Measurements from ENCODE around the gene DCHS1.
"Not testable (repeated sequence)": the region's sequence is repeated elsewhere in the genome, so short reads cannot be mapped to it uniquely, and the experiment has no call there.

DCHS1 gene, protein sequence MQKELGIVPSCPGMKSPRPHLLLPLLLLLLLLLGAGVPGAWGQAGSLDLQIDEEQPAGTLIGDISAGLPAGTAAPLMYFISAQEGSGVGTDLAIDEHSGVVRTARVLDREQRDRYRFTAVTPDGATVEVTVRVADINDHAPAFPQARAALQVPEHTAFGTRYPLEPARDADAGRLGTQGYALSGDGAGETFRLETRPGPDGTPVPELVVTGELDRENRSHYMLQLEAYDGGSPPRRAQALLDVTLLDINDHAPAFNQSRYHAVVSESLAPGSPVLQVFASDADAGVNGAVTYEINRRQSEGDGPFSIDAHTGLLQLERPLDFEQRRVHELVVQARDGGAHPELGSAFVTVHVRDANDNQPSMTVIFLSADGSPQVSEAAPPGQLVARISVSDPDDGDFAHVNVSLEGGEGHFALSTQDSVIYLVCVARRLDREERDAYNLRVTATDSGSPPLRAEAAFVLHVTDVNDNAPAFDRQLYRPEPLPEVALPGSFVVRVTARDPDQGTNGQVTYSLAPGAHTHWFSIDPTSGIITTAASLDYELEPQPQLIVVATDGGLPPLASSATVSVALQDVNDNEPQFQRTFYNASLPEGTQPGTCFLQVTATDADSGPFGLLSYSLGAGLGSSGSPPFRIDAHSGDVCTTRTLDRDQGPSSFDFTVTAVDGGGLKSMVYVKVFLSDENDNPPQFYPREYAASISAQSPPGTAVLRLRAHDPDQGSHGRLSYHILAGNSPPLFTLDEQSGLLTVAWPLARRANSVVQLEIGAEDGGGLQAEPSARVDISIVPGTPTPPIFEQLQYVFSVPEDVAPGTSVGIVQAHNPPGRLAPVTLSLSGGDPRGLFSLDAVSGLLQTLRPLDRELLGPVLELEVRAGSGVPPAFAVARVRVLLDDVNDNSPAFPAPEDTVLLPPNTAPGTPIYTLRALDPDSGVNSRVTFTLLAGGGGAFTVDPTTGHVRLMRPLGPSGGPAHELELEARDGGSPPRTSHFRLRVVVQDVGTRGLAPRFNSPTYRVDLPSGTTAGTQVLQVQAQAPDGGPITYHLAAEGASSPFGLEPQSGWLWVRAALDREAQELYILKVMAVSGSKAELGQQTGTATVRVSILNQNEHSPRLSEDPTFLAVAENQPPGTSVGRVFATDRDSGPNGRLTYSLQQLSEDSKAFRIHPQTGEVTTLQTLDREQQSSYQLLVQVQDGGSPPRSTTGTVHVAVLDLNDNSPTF (N-terminal part only)
- total RNA-seq: 0.43 to 2.2 (median 0.83) reads per million in 18 experiments

DNA sequence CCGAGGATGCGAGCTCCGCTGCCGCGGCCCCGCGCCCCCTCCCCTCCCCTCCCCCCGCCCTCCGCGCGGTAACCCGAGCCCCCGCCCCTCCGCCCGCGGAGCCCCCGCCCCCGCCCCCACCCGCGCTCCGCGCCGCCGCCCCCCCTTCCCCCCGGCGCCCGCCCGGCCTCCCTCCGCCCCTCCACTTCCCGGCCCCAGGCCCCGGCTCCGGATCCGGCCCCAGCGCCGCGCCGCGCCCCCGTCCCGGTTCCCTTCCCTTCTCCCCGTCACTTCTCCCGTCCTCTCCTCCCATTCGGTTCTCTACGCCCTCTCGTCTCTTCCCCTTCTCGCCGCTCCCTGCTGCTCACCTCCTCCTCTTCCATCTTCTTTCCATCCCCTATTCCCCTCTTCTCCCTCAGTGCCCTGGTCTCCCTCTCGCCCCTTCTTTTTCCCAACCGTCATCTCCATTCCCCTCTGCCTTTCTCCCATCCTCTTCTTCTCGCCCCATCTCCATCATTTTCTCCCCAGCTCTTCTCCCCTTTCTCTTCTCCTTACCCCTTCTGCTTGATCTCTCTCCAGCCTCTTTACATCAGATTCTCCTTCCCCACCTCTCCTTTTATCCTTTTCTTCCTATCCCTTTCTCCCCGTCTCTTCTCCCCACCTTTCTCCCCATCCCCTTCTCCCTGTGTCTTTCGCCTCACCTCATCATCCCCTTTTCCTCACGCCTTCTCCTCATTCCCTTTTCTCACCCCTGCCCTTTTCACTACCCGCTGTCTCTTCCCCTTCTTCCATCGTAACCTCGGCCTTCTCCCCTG lies at the start of gene DCHS1:
Gene DCHS1, minus strand, starts transcription at position 20 of the 794 bp plus-strand sequence. CDS start 14,196 bp downstream, outside the sequence.
- no peak for DNase-seq

DNA sequence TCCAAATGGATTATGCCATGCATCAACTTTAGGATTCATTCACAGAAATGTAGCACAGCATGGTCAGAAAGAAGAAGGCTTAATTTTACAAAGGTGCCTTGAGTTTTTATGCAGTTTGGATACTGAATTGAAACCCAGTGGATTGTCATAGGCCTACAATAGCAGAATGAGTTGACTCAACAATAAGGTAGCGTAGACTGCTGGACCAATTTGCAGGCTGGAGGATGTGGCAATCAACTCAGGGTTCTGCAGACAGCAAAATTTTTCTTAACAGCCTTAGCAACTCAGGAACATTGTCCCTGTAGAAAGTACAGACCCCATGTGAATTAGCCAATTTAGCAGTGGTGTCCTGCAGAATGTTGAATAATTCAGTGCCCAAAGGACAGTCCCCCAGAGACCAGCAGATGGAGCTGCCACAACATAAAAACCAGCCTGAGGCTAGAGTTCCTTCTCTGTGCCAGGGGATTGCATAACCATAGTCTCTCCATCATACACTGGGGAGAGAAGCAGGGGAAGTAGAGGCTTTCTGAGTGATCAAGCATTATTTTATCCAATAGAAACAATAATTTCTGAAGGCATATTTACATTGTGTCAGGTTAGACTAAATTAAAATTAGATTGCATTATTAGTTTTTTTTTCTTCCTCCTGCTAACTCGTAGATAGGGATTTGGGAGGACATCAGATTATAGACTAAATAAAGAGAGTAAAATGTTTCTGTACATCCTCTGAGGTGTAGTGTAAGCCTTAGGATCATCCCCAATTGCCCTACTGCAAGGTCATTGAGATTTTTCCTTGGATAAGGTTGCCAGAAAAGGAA lies 47.8 kb upstream of the DCHS1 start:
- DNase-seq: peak; percentile 89 to 92

DNA sequence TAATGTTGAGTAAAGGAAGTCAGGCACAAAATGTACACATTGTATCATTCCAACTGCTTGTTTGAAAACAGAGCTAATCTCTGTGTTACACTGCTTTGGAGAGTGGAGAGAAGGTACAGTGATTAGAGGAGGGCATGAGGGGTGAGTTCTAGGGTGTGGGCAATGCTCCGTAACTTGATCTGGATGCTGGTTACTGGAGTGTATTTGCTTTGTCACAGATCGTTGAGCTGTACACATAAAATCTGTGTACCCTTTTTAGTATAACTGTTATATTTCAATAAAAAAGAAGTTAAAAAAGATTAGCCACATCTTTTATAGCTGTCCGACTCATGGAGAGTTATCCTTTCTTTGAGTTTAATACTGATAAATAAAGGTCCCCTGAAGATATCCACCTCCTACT lies 46.3 kb upstream of the DCHS1 start:
- DNase-seq: not testable (repeated sequence)

DNA sequence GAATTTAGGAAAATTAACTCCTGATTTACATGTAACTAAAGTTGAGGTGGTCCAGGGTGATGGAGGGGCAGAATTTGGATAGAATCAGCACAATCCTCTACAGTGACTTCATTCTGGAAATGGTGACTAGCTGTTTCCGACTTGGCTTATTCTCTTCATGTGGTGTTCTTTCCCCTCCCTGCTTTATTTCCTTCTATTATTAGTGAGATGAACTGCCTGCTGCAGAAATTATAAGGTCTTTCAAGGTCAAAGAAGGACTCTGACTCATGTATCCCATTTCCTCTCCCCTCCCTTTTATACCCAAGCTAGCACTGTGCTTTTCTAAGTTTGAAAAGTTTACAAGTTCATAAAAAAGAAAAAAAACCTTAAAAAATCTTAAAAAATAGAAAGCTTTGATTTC lies 39.8 kb upstream of the DCHS1 start:
- no peak for DNase-seq

DNA sequence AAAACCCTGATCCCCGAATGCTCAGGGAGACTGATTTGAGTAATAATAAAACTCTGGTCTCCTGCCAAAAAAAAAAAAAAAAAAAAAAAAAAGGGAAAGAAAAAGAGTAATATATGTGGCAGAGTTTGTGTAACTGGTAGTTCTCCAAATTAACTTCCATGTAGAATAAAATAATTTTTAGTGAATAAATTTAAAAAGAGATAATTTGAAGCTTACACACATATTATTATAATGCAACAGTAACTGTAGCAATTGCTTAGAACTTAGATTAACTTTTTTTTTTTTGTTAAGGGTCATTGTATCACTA lies 38.6 kb upstream of the DCHS1 start:
- DNase-seq: no peak

DNA sequence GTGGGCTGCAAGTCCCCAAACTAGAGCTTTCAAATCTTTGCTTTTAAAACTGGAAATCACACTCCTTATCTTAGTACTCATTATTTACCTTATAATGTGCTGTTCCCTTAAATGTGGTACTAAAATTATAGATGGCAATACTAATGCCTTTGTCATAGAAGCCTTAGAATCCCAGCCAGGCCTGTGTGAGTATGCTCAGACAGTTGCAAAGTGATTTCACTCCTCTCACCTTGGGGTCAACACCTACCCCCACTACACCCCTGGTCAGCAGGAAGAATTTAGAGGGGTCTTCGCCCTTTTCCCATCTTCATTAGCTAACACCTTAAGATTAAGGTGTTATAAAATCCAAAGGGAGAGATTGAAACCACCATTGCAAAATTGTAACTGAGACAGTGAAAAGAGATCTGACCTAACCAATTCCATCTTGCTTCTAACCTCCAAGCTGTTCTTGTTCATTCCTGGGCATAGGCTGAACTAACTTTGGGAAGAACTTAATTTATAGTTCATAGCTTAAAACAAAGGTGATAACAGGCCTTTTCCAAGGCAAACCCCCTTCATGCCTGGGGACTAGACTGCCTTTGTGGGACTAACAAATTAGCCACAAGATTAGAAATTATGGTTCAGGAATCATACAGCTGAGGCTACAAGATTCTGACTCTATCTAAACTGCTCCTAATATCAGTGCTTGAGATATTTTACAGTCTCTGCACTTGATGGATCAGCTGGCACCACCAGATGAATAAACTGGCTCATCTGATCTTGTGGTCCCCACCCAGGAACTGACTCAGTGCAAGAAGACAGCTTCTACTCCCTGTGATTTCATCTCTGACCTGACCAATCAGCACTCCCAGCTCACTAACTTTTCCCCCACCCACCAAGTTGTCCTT lies 38.0 kb upstream of the DCHS1 start:
- DNase-seq: peak; percentile 78 to 92

DNA sequence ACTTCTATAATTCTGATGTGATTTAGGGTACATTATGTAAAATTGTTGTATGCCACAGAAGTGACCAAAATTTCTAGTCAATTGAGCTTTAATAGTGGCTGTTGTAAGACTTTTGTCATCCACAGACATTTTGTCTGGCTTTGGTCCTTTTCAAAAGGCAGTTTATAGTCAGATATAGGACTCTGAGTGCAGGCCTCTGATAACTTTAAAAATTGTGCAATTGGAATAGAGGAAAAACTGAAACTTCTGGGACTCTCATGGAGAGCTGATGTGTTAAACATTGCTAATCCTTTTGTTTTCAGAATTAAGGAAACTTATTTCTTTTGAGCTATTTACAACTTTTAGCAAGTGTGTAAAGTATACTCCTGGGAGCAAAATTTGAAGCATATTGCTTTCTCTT lies 36.5 kb upstream of the DCHS1 start:
- no peak for DNase-seq

DNA sequence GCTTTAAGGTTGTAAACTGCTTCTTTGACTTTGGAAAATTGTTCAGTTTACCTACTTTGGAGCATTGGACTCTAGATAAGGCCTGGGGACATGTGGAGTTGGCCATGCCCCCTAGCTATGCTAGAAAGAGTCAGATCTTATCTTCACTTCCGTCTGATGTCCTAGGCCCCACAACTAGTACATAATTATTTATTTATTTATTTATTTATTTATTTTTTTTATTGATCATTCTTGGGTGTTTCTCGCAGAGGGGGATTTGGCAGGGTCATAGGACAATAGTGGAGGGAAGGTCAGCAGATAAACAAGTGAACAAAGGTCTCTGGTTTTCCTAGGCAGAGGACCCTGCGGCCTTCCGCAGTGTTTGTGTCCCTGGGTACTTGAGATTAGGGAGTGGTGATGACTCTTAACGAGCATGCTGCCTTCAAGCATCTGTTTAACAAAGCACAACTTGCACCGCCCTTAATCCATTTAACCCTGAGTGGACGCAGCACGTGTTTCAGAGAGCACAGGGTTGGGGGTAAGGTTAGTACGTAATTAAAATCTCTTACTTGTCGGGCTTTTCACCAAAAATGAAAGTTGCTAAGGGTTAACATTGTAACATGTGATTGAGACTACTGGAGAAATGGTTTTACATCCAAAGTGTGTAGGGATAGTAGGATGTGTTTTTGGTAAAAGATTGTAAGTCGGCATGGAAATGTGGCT lies 35.0 kb upstream of the DCHS1 start:
- not testable (repeated sequence) for DNase-seq

DNA sequence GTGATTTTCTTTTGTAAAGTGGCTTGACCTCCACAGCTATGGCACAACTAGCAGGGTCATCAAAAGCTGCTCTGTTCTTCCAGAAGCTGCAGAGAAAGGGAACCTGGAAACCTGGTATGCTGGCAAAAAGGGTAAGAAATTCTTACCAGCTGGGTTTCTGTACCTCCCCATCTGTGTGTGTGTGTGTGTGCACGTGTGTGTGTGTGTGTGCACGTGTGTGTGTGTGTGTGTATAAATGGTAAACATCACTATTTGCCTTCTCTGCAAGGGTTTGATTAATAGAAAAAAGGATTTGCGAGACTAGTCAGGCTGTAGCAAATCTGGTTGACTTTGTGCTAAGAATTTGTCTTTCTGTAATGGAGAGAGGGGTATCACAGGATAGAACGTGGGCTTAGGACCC lies 32.3 kb upstream of the DCHS1 start:
- no peak for DNase-seq

DNA sequence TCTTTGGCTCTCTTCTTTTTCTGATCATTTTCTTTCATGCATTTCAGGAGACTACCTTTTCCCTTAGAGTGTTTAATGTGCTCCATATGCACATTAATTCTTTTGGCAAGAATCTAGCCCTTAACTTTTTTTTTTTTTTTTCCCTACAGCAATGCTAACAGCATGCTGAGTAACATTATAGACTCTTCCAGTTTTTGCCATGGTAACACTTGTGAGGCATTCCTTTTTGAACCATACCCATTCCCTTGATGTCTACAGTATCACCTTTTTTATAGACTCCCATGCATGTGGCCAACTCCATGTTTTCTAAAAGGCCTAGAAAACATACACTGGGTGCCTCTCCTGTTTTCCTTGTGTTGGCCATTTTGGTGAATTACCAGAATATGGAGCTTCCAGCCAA lies 30.4 kb upstream of the DCHS1 start:
- no peak for DNase-seq

DNA sequence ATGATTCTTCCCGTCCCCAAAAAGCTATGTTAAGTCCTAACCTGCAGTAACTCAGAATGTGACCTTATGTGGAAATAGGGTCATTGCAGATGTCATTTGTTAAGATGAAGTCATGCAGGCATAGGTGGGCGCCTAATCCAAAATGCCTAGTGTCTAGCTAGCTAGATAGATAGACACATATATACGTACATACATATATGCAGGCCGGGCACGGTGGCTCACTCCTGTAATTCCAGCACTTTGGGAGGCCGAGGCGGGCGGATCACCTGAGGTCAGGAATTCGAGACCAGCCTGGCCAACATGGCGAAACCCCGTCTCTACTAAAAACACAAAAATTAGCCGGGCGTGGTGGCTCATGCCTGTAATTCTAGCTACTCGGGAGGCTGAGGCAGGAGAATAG lies 28.5 kb upstream of the DCHS1 start:
- peak in 1 of 2 donors; percentile 19 for DNase-seq

DNA sequence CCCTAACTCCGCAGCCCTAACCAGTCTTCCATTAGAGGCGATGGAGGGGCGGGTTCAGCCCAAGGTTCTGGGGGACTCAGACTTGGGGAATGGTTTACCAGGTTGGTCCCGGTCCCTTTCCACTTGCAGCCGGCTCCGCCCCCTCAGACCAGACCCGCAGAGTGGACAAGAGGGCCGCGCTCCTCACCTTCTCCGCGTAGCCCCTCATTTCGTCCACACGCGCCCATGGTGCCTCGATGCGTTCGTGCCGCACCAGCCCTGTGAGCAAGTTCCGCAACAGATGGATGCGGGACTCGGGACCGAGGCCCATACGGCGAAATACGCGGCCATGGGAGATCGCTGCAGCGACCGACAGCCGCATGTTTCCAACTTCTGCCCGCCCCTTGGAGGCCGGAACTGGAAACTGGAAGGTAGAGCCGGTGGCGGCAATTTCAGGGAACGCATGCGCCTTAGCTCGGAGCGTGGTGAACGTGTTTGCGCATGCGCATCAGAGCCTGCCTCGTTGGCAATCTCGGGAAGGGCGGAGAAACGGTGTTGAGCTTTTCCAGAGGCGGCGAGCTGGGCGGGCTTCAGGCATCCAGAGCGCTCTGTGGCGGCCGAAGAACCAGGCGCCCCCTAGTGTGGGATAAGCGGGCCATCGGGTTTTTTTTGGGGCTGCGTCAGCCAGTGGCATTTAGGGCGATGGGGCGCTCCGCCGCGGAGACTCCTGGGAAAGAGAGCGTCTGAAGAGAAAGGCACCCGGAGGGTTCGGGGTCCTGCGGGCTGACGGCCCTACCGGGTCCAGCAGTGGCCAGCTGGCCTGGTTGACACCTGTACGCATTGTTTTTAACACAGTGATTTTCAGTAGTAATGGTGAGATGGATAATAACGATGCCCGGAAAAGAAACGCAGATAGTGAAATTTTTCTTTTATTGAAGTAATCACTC lies 27.6 kb upstream of the DCHS1 start, which contains the start of gene MRPL17:
Gene MRPL17, minus strand, starts transcription at position 405 of the 926 bp plus-strand sequence. Its CDS starts 44 bp downstream, at position 361.
- DNase-seq: peak; percentile 100

DNA sequence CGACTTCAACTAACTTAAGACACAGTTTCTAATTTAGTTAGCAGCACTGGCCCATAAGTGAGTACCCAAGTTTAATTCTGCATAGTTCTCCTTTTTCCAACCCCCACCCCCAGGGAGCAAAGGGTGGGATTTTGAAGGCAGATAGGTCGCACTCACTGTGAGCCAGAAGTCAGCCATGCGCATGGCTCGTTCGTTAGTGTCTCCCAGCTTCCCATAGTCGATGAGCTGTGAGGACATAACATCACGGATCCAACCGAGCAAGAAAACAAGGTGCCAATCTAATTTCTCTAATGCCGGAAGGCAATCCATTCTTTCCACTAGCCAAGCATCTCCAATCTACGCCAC lies 27.0 kb upstream of the DCHS1 start:
- DNase-seq: no peak

DNA sequence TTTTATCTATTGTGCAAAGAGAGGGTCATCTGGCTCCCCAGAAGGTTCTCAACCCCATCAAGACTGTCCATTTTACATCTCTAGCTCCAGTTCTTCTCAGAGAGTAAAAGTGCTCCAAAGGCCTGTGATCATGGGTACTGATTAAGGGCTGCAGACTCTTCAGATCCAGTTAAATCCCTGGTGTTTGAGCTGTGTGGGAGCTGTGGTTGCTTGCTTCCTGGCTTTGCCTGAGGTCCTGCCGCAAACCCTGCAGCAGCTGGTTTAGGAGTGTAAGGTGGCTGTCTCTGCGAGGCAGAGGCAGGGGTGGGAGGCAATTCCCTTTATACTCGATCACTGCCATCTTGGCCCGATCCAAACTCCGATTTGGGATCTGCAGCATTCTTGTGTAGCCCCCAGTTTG lies 26.3 kb upstream of the DCHS1 start:
- peak in 1 of 2 donors; percentile 13 for DNase-seq

DNA sequence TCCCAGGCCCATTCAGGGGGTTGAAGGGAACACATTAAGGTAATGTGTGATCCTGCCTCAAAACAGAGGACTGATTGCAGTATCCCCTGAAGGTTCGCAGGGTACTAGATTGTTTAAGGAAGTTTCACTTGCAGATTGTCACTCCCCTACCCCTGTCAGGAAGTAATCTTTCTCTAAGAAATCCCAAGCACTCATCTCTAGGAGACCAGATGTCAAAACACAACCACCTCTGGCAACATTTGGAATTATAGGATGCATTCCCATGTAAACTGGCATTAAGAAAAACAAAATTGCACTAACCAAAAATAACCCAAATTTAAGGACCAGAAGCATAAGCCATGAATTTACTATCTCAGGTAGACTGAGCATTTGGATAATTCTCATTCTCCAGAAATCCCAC lies 25.9 kb upstream of the DCHS1 start:
- DNase-seq: no peak

DNA sequence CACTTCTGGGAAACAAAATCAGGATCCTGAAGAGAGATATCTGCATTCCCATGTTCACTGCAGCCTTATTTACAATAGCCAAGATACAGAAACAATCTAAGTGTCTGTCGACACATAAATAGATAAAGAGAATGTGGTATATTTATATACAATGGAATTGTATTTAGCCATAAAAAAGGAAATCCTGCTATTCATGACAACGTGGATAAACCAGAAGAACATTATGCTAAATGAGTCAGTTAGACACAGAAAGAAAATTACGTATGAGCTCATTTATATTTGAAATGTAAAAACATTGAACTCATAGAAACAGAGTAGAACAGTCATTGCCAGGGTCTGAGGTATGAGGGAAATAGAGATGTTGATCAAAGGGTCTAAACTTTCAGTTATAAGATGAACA lies 21.4 kb upstream of the DCHS1 start:
- no peak for DNase-seq

DNA sequence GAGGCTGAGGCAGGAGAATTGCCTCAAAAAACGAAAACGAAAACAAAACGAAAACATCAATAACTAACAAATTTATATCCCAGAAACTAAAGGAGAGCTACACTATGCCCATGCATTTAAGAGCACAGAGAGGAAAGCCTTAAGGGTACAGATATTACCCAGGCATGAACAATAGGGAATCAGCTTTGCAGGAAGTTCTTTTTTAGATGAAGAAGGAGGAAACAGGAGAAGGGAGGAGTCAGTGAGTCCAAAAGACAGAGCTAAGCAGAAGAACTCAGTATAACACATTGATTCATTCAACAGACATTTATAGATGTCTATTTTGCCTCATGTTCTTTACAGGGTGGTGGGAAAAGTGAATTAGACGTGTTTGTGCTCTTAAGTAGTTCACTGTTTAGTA lies 19.3 kb upstream of the DCHS1 start:
- peak in 1 of 2 donors; percentile 23 for DNase-seq

DNA sequence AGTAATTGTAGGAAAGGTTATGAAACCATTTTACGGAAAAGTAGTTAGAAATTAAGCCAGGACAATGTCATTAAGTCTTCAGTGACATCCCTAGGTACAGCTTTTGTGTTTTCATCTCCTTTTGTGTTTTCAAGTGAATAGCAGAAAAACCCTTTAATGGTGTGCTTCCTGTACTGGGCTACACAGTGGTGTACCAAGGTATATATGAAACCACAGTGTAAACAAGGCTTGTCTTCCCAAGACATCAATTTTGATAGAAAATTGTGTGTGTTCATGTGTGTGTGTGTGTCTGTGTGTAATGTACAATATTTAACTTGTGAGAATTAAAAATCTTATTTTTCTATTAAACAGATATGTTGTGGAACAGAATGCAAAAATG lies 18.6 kb upstream of the DCHS1 start:
- no peak for DNase-seq
